ENCODE data around the gene ASCC3.

- no peak for TF ChIP-seq EZH2phosphoT487 (IDR thresholded peaks at IDR 0.05; ENCODE audit: borderline replicate concordance)
- TF ChIP-seq CTCF (IDR thresholded peaks at IDR 0.05 in 2 of 3, conservative IDR thresholded peaks at IDR 0.05 in 1 of 3; ENCODE audit: borderline replicate concordance in 1 of 3, insufficient read depth in 1 of 3, low read depth in 2 of 3, low read length in 2 of 3), result no peak
- TF ChIP-seq SP1 (IDR thresholded peaks at IDR 0.05; ENCODE audit: low read depth), result no peak
- TF ChIP-seq REST (IDR thresholded peaks at IDR 0.05; ENCODE audit: low read depth), result no peak
- TF ChIP-seq YY1 (IDR thresholded peaks at IDR 0.05; ENCODE audit: extremely low read depth, insufficient replicate concordance, low read depth, low read length), result no peak
These were observed 185.7 kb downstream of the ASCC3 start for GRCh38 chr6:100695445-100695844.

Data from HCT116 (cell line).